K562 treated with DMSO at 1 percent for 24 hours (cell line): Measurements from ENCODE around the gene SOX5. TPM values are rescaled to one million over a fixed set of nuclear protein-coding genes. Genes with fewer than 3 reads are reported as not detected.

Experiments used
- total RNA-seq: library from RNA; unstranded; fragments of 300-600 nt; gene quantifications from 2 replicates; pipeline ENCODE4 v1.2.3, GENCODE V29; 2022; ENCODE audit warnings: low read depth; ENCODE audit not compliant: insufficient read depth

The SOX5 gene
- total RNA-seq, result 0.41 and 0.97 TPM in 2 replicates

DNA sequence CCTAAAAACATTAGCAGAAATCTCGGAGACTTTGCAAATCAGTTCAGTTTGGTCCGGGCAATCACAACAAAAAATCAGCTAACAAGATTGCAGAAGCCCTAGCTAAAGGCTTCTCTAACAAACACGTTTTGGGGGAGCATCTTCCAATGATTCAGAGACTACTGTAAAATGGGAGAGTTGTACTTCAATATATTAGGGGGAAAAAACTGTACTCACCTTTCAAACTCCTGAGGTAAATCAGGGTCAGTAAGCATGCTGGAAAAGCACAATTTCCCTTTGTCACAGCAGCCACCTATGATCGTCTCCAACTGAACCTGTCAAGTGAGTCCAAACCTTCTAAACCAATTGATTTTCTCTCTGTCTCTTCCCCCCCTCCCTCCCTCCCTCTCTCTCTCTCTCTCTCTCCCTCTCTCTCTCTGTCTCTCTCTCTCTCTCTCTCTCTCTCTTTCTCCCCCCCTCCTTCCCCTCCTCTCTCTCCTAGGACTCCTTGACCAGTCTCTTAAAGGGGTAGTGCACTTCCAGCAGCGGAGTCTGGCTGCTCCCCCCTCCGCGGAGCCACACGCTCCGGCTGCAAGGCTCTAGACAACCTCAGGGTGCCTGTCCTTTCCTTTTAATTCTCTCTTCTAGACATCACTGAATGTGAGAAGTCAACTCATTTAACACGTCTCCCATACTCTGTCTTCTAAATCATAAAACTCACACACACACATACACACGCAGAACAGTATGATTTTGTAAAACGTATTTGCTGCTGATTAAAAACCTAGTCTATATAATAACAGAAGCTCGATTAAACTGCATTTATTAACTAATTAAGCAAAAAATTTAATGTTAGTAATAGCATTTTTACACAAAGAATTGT, at the start of gene SOX5:
TSS of gene SOX5 (minus strand) at position 323 of the 862 bp plus-strand sequence. CDS start at position 254, 69 bp downstream.

